Activated T-cell treated with anti-CD3 and anti-CD28 coated beads, Interleukin-2, amount 50 U/mL, for 4 hours (primary cell): Measurements from ENCODE around the gene CCDC85C. TPM values are rescaled to one million over a fixed set of nuclear protein-coding genes. Genes with fewer than 3 reads are reported as not detected.
A peak's percentile ranks its signal among the peaks of the same experiment; 100 is the strongest.
"Not testable (repeated sequence)": the region's sequence is repeated elsewhere in the genome, so short reads cannot be mapped to it uniquely, and the experiment has no call there.

Experiments
- ATAC-seq, 2 donors: fragments of 200-7000 bp; cut with Tn5 transposase; one replicate each; pipeline ENCODE4 v1.10.0; 2021
- DNase-seq: peaks from one replicate; pipeline ENCODE4 v3.0.0-alpha.2; 2020
- H3K27me3 Mint-ChIP-seq: one replicate; pipeline ENCODE4 v1.8.0; 2021; ENCODE audit warnings: low read depth, mixed read lengths
- H3K36me3 Mint-ChIP-seq: one replicate; pipeline ENCODE4 v1.8.0; 2022; ENCODE audit warnings: mixed read lengths; ENCODE audit not compliant: insufficient read depth
- H3K4me1 Mint-ChIP-seq: one replicate; pipeline ENCODE4 v1.8.0; 2021; ENCODE audit warnings: low read depth, mixed read lengths
- H3K4me3 Mint-ChIP-seq: one replicate; pipeline ENCODE4 v1.8.0; 2021; ENCODE audit warnings: mild to moderate bottlenecking, moderate library complexity, mixed read lengths
- H3K9me3 Mint-ChIP-seq: one replicate; pipeline ENCODE4 v1.8.0; 2021; ENCODE audit warnings: mixed read lengths
- total RNA-seq, 3 donors: library from RNA; stranded (reverse); gene quantifications; one replicate each; pipeline ENCODE4 v1.2.1, GENCODE V29; 2021

Gene CCDC85C
- total RNA-seq = 10 to 100 TPM in 1 of 3 donors, 1 to 10 TPM in 2; 3.8 to 11.1 (median 3.8) TPM

- Mint-ChIP-seq H3K27me3 (no peaks in the 10 kb centered on the region), H3K36me3 (no peaks in the 10 kb centered on the region), H3K9me3 (no peaks in the 10 kb centered on the region), H3K4me3 (peak within 1 kb of the TSS; percentile 81), H3K4me1 (peaks cover 24% of the 10 kb centered on the region)
- peak; percentile 10 for ATAC-seq
- DNase-seq = peak; percentile 43
These were observed at the start of gene CCDC85C for GRCh38 chr14:99603471-99604277. Gene CCDC85C, minus strand, starts transcription at chr14:99604207. Its CDS starts 248 bp downstream, at chr14:99603959.

- ATAC-seq = no peak
- no peak for DNase-seq
- Mint-ChIP-seq H3K9me3 (no peaks in the 10 kb centered on the region), H3K27me3 (peaks cover 39% of the 10 kb centered on the region), H3K4me1 (no peaks in the 10 kb centered on the region), H3K4me3 (no peak overlapping the region), H3K36me3 (no peaks in the 10 kb centered on the region)
These were observed 48.1 kb upstream of the CCDC85C start for GRCh38 chr14:99651953-99652746.

GRCh38 chr14:99650189-99650588 is 46.2 kb upstream of the CCDC85C start:
- ATAC-seq (no peak), DNase-seq (no peak)
- H3K4me3 Mint-ChIP-seq = no peak overlapping the region
- no peaks in the 10 kb centered on the region for H3K4me1 Mint-ChIP-seq
- H3K36me3 Mint-ChIP-seq = no peaks in the 10 kb centered on the region
- no peaks in the 10 kb centered on the region for H3K9me3 Mint-ChIP-seq
- H3K27me3 Mint-ChIP-seq = peaks cover 47% of the 10 kb centered on the region

- no peak for DNase-seq
- no peaks in the 10 kb centered on the region for H3K9me3 Mint-ChIP-seq
- no peaks in the 10 kb centered on the region for H3K4me1 Mint-ChIP-seq
- H3K4me3 Mint-ChIP-seq = no peak overlapping the region
- ATAC-seq = no peak
- H3K27me3 Mint-ChIP-seq = peaks cover 44% of the 10 kb centered on the region
- no peaks in the 10 kb centered on the region for H3K36me3 Mint-ChIP-seq
These were observed 45.6 kb upstream of the CCDC85C start for GRCh38 chr14:99649643-99650042.

- no peak overlapping the region for H3K4me3 Mint-ChIP-seq
- DNase-seq = no peak
- peaks cover under 1% of the 10 kb centered on the region for H3K4me1 Mint-ChIP-seq
- H3K36me3 Mint-ChIP-seq = no peaks in the 10 kb centered on the region
- H3K27me3 Mint-ChIP-seq = peaks cover 41% of the 10 kb centered on the region
- no peaks in the 10 kb centered on the region for H3K9me3 Mint-ChIP-seq
- no peak for ATAC-seq
These were observed 45.2 kb upstream of the CCDC85C start for GRCh38 chr14:99649219-99649618.

GRCh38 chr14:99648027-99648784 is 44.2 kb upstream of the CCDC85C start:
- Mint-ChIP-seq H3K9me3 (no peaks in the 10 kb centered on the region), H3K27me3 (peaks cover 42% of the 10 kb centered on the region), H3K4me3 (no peak overlapping the region), H3K4me1 (peaks cover 2% of the 10 kb centered on the region), H3K36me3 (no peaks in the 10 kb centered on the region)
- ATAC-seq (no peak), DNase-seq (no peak)

GRCh38 chr14:99647411-99647810 is 43.4 kb upstream of the CCDC85C start:
- Mint-ChIP-seq H3K9me3 (no peaks in the 10 kb centered on the region), H3K4me3 (no peak overlapping the region), H3K27me3 (peaks cover 42% of the 10 kb centered on the region), H3K4me1 (peaks cover 2% of the 10 kb centered on the region), H3K36me3 (no peaks in the 10 kb centered on the region)
- DNase-seq = no peak
- ATAC-seq = no peak

- no peaks in the 10 kb centered on the region for H3K36me3 Mint-ChIP-seq
These were observed 41.8 kb upstream of the CCDC85C start for GRCh38 chr14:99645545-99646505.

GRCh38 chr14:99644723-99645544 is 40.9 kb upstream of the CCDC85C start, which contains the start of gene HHIPL1:
Gene HHIPL1, plus strand, starts transcription at chr14:99645129. Its CDS starts 79 bp downstream, at chr14:99645208.
- DNase-seq = no peak
- peaks cover 2% of the 10 kb centered on the region for H3K4me1 Mint-ChIP-seq
- H3K9me3 Mint-ChIP-seq = no peaks in the 10 kb centered on the region
- peaks cover 27% of the 10 kb centered on the region for H3K27me3 Mint-ChIP-seq
- no peaks in the 10 kb centered on the region for H3K36me3 Mint-ChIP-seq
- H3K4me3 Mint-ChIP-seq = no peak within 1 kb of the TSS
- peak in 1 of 2 donors; percentile 27 for ATAC-seq

More at GRCh38 chr14:99645545-99646505, 41.8 kb upstream of the CCDC85C start:
- H3K4me3 Mint-ChIP-seq = no peak overlapping the region
- ATAC-seq (no peak), DNase-seq (no peak)
- H3K9me3 Mint-ChIP-seq = no peaks in the 10 kb centered on the region
- H3K4me1 Mint-ChIP-seq = peaks cover 2% of the 10 kb centered on the region
- peaks cover 32% of the 10 kb centered on the region for H3K27me3 Mint-ChIP-seq

- no peaks in the 10 kb centered on the region for H3K9me3 Mint-ChIP-seq
- DNase-seq (no peak), ATAC-seq (no peak)
- H3K4me3 Mint-ChIP-seq = no peak overlapping the region
- H3K27me3 Mint-ChIP-seq = peaks cover 26% of the 10 kb centered on the region
- no peaks in the 10 kb centered on the region for H3K36me3 Mint-ChIP-seq
- H3K4me1 Mint-ChIP-seq = peaks cover 2% of the 10 kb centered on the region
These were observed 40.1 kb upstream of the CCDC85C start for GRCh38 chr14:99644035-99644587.

GRCh38 chr14:99643343-99643742 is 39.3 kb upstream of the CCDC85C start:
- Mint-ChIP-seq H3K27me3 (peaks cover 26% of the 10 kb centered on the region), H3K36me3 (no peaks in the 10 kb centered on the region), H3K9me3 (no peaks in the 10 kb centered on the region), H3K4me3 (no peak overlapping the region), H3K4me1 (peaks cover 2% of the 10 kb centered on the region)
- ATAC-seq = no peak
- no peak for DNase-seq

- ATAC-seq, H3K36me3 Mint-ChIP-seq, H3K4me1 Mint-ChIP-seq, H3K9me3 Mint-ChIP-seq, DNase-seq, H3K4me3 Mint-ChIP-seq: not testable (repeated sequence)
- H3K27me3 Mint-ChIP-seq = peaks cover 23% of the 10 kb centered on the region
These were observed 38.8 kb upstream of the CCDC85C start for GRCh38 chr14:99642771-99643170.
